Regular cardiac myocyte (primary cell): ENCODE measurements around the gene ASCL2. TPM values are rescaled to one million over a fixed set of nuclear protein-coding genes. Genes with fewer than 3 reads are reported as not detected.

Source experiments
- total RNA-seq: library from RNA; depleted of rRNA; stranded (reverse); fragments of >200 nt; gene quantifications from 2 replicates; pipeline ENCODE4 v1.2.3, GENCODE V29; 2014

ASCL2 gene
- not detected in 2 replicates for total RNA-seq

GRCh38 chr11:2270322-2271076 lies at the start of gene ASCL2:
Gene ASCL2, minus strand, starts transcription at chr11:2270588. Its CDS starts 256 bp downstream, at chr11:2270332.

GRCh38 chr11:2301631-2302305 lies 31.4 kb upstream of the ASCL2 start, which contains the start of the genes C11orf21 and TSPAN32:
Gene C11orf21, minus strand, starts transcription at chr11:2301918. Its CDS starts 110 bp downstream, at chr11:2301808.
Gene TSPAN32, plus strand, starts transcription at chr11:2302013. Its CDS starts 137 bp downstream, at chr11:2302150.

Other genes starting within 250 kb of the ASCL2 start
- under 0.01 and 1.7 TPM in 2 replicates for gene IGF2, start 131.2 kb downstream of the ASCL2 start, total RNA-seq
- gene INS, start 109.4 kb downstream of the ASCL2 start, total RNA-seq, result not detected in 2 replicates
- not detected in 2 replicates for gene TH, start 98.8 kb downstream of the ASCL2 start, total RNA-seq
- not detected in 2 replicates for gene C11orf21, start 31.3 kb upstream of the ASCL2 start, total RNA-seq
- not detected in 2 replicates for gene TSPAN32, start 31.4 kb upstream of the ASCL2 start, total RNA-seq
- gene CD81, start 106.7 kb upstream of the ASCL2 start, total RNA-seq, result 107 and 229 TPM in 2 replicates
- gene TSSC4, start 130.2 kb upstream of the ASCL2 start, total RNA-seq, result 44.0 and 67.9 TPM in 2 replicates
- gene TRPM5, start 173.9 kb upstream of the ASCL2 start, total RNA-seq, result not detected in 2 replicates
- not detected in 2 replicates for gene KCNQ1, start 174.4 kb upstream of the ASCL2 start, total RNA-seq